Keratinocyte (primary cell): ENCODE measurements around the gene HK1.

Experiments
- EZH2 ChIP-seq: IDR thresholded peaks from one replicate; pipeline ENCODE4 v1.6.1; 2012; ENCODE audit warnings: inconsistent platforms, mild to moderate bottlenecking, low read length, moderate library complexity
- TF ChIP-seq, protein P1 (sequence below), 3 experiments: IDR thresholded peaks in 1 of 3; conservative IDR thresholded peaks in 1 of 3; optimal IDR thresholded peaks in 1 of 3; 2 replicates in 2 of 3; 3 replicates in 1 of 3; pipeline versions ENCODE3 to v1.5.1; 2011; ENCODE audit warnings: low read length in 3 of 3, mild to moderate bottlenecking in 3 of 3, moderate library complexity in 2 of 3, control low read depth in 1 of 3, inconsistent platforms in 1 of 3; ENCODE audit not compliant: insufficient read depth in 2 of 3; ENCODE audit errors: extremely low read depth in 1 of 3

DNA sequence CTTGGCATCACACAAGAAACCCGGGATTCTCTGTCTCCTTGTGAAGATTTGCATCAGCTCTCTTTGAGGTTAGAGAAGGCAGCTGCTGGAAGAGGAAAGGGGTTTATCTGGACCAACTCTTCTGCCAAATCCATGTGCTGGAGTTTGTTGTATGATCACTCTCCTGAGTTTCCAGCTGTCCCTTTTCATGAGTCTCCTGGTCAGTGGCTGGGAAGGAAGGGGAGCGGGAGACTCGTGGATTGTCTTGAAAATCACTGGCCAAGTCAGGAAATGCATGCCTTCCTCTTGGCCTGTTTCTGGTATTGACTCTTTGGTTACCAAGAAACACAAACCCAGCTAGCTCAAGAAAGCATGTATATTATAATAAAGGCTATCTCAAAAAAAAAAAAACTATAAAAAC is 99.6 kb downstream of the HK1 start:
- no peak for TF ChIP-seq EZH2
- TF ChIP-seq, protein P1, sequence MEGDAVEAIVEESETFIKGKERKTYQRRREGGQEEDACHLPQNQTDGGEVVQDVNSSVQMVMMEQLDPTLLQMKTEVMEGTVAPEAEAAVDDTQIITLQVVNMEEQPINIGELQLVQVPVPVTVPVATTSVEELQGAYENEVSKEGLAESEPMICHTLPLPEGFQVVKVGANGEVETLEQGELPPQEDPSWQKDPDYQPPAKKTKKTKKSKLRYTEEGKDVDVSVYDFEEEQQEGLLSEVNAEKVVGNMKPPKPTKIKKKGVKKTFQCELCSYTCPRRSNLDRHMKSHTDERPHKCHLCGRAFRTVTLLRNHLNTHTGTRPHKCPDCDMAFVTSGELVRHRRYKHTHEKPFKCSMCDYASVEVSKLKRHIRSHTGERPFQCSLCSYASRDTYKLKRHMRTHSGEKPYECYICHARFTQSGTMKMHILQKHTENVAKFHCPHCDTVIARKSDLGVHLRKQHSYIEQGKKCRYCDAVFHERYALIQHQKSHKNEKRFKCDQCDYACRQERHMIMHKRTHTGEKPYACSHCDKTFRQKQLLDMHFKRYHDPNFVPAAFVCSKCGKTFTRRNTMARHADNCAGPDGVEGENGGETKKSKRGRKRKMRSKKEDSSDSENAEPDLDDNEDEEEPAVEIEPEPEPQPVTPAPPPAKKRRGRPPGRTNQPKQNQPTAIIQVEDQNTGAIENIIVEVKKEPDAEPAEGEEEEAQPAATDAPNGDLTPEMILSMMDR (optimal IDR thresholded peaks at IDR 0.05 in 1 of 3, IDR thresholded peaks at IDR 0.05 in 1 of 3, conservative IDR thresholded peaks at IDR 0.05 in 1 of 3; ENCODE audit: extremely low read depth in 1 of 3, insufficient read depth in 2 of 3, low read length in 3 of 3), result no peak
